NCI-H1417 (cell line): ENCODE measurements around the gene SORCS3.

ENCODE experiments used
- DNase-seq, 3 experiments: peaks; one replicate each; lab custom pipeline; 2025; lab: John Stamatoyannopoulos, UW

Gene SORCS3

DNA sequence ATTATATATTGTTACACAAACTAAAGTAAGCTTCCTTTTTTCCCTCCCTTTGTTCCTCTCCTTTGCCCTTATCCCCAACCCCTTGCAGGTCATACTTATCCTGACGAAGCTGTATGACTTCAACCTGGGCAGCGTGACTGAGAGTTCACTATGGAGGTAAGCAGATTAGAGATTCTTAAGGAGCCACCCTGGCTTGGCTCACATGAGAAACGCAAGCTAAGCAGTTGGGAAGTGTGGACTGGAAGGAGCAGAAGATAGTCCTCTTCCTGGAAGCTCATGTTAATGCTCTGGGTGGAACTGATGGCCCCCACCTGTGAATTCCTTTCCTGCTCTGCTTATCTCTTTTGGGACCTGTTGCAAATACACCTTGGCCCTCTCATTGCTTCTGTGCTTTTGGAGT is 201.6 kb downstream of the SORCS3 start:
- no peak for DNase-seq

DNA sequence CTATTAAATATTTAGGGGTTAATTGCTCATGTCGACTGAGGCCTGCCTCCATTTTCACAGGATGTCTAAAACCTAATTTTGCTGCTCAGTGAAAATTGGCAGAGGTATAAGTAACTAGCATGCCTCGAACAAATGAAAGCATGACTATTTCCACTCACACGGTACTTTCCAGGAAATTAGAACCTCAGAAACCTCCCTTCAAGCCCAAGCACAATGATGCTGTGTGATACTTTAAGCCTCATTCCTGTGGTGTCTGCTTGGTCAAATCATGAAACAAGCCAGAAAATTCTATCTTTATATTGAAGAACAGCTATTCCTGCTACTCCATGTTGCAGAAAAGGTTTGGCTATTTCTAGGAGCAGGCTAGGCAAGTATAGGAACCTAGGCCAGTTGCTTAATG is 203.0 kb downstream of the SORCS3 start:
- no peak for DNase-seq

DNA sequence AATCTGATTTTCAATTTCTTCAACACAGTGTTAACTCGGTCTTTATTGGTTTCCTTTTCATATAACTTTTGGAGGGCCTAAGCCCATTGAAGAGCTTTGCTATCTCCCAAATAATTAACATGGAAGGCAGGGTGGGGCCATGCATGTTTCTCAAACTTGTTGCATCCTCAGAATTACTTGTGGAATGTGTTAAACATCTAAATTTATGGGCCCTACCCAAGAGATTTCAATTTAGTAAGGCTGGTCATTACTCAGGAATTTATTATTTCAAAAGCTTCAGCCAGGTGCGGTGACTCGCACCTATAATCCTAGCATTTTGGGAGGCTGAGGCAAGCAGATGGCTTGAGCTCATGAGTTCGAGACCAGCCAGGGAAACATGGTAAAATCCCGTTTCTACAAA is 208.9 kb downstream of the SORCS3 start:
- DNase-seq: no peak

DNA sequence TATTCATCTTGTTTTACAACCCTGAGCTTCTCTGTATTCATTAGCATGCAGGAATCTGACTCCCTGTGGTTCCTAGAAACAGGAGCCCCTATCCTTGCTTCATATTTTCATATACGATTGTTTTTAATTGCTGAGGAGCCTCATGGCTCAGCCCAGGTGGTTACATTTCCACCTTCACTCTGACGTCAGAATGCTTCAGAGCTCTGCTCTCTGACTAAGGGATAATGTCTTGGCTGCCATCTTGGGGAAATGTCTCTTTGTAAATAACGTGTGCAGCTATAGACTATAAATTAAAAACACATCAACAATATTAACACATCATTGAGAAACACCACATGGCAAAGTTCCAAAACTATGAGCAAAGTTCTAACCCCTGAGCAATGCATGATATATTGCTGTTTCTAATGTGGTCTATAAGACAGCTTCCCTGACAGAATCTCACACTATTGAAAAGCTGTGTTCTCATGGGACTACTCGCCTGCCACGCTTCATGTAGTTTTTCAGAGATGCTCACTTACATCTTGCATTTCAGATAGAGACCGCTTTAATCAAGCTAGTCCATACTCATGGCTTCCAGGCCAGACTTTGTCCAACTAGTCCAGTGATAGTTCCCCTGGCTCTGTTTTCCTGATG is 227.0 kb downstream of the SORCS3 start:
- DNase-seq: peak in 2 of 3 experiments; percentile 0 to 64

DNA sequence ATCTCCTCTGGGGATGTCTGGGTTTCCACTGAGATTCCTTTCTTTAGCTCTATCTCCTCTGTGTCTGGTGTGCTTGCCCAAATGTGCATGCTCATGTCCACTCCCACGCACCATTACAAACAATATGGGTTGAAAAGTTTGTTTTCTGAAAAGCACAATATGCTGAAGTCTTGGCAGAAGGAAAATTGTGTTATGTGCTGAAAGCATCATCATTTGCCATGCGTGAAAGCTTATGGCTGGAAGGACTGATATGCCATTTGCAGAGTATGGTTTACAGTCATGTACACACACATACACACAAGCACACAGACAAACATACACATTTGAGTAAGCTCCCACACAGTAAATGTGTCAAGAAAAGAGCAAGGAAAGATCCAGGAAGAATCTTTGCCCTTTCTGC is 231.6 kb downstream of the SORCS3 start:
- DNase-seq: no peak

DNA sequence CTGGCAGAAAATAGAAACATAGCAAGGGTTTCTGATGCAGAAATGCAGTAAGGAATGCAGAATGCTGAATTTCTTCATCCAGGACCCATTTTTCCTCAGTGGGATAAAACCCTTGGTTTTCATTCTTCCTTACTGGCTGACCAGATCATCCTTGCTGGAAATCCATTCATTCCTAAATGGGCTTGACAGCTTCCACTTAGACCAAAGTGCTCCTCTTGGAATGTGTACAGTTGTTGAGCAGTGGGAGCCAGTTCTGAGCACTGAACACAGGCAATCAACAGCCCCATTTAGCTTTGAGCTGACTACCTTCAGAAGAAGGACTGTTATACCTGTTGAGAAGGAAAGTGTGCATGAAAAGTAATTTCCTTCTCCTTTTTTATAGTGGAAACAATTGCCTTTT is 232.1 kb downstream of the SORCS3 start:
- DNase-seq: no peak

DNA sequence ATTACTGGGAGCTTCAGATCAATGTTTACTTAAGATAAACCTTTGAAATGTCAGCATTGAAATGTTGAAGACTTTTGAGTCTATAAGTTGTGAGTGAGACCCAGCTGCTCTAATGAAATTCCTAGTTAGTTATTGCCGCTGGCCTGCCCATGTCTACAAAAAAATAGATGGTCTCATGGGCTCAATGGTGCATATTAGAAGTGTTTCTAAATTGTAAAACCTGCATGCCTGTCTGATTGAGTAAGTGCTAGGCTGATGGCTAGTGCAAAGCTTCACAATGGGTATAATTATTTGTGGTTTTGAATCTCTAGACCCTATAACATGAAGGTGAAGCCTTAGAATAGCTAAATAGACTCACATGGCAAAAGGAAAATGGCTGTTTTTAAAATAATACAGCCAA is 234.5 kb downstream of the SORCS3 start:
- DNase-seq: no peak

DNA sequence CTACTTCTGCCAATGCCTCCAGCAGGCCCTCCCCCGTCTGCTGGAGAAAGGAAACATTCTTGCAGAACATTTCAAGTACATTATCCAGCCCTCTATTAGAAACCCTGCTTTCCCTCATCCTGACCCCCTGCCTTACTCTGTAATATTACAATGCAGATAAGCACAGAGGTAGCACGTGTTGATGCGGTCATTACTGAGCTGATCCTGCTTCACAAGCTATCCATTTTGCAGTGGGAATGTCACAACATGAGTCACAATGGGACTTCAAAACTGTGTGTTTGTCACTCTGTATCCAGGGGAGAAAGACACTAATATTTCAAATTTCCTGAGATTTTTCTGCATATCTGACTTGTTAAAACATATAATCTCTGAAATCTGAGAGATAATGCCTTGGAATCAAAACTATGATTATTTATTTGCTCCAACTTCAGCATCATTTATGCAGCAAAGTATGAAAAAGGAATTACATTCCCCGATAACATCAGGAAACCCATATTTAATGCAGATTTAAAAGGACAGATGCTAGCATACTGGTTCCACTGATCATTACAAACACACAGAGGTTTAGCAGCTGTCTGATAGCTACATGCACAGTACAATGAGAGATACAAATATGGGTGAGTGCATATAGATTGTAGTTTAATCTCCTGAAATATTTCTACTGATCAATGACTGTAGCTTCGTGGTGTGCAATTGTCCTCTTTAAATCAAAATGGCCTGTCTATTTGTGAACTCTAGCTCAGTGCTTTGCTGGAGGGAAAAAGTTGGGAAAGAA is 239.7 kb downstream of the SORCS3 start:
- no peak for DNase-seq

DNA sequence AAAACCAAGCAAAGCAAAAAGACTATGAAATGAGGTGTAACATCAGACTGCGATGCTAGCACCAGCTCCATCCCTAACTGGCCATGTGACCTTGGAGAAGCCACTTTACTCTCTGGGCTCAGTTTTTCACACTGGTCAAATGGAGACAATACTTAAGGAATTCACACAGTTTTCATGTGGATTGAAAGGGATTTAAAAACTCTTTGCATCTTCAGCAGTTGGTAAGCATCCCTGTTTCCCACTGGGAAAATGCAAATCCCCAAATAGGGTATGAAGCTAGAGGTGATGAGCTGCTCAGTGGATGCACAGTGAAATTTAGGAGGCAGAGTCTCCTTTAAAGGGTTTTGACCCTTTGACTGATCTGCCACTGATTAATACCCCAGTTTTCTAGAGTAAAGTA is 240.7 kb downstream of the SORCS3 start:
- DNase-seq: no peak

DNA sequence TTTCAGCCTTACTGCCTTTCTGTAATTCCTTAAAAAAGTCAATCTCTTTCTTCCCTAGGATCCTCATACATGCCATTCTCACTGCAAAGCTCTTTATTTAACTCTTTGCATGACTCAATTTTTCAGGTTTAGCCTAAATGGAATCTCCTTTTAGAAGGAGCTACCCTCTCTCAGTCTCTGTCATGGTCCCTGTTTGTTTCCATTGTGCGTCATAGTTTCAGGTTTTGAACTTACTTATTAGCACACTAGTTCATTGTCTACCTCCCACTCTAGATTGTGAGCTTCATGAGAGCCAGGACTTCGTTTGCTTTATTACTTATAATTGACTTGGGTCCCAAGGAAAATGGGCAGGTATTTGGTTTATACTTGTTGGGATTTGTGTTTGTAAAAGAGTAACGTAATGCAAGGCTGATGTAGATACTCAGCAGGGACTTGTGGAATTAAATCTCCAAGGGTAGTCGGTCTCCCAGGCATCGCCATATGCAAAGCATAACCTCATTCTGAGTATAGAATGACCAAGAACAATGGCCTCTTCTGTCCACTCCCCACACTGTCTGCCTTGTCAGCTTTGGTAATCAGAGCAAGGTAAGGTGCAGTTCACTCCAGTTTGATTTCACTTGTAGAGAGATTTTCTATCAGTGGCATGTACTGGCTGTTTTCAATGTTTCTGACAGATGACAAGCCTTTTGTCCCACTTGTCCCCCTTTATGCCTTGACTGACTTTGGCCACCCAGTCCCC is 252.0 kb downstream of the SORCS3 start:
- no peak for DNase-seq

DNA sequence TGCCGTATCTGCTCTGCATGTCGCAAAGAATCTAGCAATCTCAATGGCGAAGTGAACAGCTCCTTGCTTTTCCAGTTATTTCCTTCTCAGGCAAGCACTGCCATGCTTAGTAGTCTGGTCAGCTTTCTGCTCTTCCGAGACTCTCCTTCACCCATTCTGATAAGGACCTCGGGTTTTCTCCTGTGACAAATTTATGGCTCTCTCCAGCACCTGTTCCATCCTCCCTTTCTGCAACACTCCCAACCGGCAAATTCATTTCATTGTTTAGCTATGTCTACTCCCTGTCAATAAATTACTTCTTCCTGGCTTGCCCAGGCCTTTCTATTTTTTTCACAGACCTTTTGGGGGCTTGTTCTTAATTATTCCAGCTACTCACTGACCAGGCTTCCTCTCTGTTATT is 252.6 kb downstream of the SORCS3 start:
- no peak for DNase-seq

DNA sequence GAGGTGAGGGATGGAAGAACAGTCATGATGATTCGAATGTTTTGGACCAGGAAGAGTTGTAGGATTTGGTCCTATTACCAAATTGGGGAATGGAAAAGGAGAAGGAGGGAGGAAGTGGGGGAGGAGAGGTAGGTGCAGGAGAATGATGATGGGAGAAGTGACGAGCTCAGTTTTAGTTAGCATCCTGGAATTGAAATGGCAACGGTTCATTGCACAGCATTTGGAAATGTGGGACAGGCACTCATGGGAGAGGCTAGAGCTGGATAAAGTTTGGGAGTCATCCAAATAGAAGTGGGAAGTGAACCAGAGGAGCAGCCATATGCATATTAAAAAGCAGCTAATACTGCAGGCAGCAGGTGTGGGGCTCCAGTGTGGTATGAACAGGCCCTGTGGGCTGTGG is 253.6 kb downstream of the SORCS3 start:
- DNase-seq: no peak

DNA sequence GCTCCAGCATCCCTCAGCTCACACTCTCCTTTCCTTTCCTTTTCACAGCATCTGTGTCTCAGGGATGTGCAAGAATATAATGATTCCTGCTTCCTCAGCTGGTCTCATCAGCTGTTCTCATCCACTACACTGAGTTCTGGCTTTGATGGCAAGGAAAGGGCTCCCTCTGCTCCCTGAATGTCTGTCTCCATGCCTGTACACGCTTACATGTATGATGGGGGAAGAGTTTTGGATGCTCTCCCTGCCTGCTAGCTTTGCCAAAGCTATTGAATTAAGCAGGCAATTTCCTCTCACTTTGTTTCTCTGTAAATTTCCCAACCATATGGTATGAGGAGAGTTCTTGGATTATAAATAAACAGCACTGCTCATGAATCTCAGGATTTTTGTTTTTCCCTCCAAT is 254.5 kb downstream of the SORCS3 start:
- no peak for DNase-seq

DNA sequence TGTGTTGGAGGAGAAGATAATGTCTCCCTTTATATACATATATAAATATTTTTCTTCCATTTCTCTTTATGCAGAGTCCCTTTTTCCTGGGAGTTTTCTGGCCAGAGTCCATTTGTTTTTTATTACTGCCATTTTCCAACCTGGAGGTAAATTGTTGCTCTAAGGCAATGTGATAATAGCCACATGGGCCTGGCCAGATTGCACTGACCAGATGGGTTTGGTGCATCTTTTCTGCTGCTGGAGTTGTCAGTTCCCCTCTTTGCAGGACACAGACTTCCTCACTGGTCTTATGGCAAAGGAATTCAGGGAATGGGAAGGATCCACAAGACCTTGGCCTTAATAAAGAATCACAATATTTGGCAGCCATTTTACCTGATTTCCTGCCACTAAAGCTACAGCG is 254.9 kb downstream of the SORCS3 start:
- no peak for DNase-seq

DNA sequence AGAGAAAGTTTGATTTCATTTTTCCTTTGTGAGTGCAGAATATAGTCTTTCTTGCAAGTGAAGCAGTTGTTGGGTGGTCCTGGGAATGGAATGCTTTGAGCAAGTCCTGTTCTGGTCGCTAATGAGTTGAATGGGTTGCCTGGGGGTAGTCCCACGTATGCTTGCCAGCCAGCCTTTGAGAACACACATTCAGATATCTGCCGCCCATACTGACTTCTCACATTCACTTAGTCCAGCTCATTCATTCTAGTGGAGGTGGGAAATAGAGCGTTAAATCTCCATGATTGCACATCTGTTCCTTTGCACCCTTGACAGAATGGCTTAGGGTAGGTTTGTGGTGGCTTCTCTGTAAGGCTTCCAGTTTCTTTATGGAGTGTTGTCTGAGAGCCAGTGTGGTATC is 256.6 kb downstream of the SORCS3 start:
- no peak for DNase-seq

DNA sequence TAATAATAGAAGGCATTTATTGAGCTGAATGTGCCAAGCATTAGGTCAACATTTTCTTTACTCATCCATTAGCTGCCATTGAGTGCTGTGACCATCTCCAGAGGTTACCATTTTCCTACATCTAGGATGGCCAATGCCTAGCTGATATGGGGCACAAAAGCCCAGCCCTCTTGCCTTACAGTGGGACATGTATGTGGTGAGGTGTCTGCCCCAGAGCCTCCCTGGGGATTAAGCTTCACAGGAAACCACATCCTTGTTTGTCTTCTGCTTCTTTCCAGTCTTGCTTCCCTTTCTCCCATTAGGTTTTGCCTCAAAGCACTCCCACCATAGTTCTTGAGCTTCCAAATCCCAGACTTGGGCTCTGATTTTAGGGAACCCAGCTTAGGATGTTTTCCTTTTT is 258.7 kb downstream of the SORCS3 start:
- DNase-seq: no peak

DNA sequence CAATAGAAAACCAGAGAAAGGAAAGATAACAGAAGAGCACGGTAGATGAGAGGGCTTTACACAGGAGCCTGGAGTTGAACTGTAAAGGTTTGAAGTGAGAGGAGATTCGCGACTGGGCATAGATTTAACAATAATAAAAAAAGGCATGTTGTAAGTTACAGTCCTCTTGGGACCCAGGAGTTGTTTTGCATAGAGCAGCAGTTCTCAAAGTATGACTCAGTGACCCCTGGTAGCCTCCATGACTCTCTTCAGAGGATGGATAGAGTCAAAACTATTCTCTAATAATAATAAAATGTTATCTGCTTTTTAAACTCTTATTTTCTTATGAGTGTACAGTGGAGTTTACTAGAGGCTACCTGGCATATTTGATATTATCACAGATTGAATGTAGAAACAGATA is 262.3 kb downstream of the SORCS3 start:
- no peak for DNase-seq

DNA sequence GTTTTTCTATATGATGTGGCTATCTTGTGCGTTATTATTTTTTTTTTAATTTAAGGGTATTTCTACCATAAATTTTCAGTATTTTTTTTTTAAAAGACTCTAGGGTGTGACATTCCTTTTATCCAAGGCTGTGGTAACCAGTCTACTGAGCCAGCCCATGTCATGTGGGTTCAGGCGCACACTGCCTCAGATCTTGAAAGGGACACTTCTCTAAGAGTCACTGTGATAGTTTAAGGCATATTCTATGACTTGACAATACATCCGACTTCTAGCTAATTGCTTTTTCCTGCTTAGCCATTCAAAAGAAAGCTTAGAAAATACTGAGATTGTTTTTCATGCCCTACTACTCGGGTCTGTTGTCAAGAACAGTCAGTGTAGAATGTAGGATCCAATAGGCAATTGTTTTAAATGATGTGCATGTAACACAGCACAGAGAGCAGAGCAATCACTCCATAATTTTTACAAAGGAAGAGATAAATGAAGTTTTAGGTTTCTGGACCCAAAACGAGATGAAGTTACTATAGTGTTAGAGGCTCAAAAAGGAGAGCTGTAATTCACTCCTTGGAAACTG is 263.7 kb downstream of the SORCS3 start:
- DNase-seq: no peak

DNA sequence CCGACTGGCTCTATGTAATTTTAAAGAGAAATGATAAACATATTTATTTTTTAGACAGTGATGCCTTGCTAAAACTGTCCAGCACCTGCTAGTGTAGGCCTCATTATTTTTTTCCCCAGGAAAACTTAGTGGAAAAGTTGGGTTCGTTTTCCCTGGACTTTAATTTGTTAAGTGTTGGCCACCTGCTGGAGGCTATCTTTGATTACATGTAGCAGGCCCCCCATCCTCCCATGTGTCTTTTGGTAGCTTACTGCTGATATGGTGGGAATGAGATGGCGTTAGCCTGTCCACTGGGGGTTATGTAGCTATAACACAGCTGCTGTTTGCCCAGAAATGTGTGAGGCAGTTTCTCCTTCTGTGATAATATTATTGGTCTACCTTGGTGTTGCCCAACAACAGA is 265.0 kb downstream of the SORCS3 start:
- no peak for DNase-seq

DNA sequence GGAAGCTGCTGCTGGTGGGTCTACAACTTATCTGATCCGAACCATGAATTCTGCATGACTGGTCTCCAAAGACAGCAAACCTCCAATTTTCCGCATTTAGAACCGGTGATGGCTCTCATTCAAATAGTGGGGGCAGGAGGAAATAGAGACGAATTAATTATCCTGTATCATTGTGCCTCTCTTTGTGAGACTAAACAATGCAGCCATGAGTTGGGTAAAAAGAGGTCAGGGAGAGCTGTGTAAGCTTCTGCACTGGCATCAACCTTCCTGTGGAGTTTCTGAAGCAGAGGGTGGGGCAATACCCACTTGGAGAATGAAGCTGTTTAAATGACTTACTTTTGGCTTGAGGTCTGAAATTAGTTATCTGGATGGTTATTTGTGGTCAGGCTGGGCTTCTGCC is 266.4 kb downstream of the SORCS3 start:
- DNase-seq: no peak

DNA sequence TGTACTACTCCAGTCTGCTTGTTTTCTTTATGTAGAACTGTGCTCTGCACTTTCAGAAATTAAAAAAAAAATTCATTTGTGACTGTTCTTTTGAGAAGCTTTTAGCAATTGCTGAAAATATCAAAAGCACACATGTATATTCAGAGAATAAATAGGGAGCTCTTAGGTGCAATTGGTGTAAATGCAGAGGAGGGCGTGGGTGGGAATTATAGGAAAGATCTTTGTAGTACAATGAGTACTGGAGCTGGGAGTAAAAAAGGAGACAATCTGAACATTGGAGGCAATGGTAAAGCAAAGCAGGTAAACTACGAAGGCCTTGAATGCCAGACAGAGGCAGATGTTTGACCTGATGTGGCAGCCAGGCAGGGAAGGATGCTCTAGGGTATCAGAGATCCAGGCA is 267.5 kb downstream of the SORCS3 start:
- DNase-seq: no peak

DNA sequence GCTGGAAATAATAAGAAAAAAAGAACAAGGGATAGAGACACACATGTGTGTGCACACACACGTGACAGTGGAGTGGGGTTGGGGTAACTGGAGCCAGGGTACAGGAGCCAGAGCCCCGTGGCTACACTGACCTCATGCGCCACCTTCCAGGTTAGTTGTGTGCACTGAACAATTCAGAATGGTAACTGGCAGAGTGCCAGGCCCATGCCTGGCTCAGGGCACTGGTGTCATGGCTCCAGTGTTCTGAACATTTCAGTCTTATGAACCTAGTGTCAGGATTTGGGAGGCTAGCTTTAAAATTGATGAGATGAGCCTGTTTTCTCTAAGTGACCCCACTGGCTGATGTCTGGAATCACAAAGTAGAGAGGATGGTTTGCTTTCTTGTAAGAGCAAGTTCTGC is 269.6 kb downstream of the SORCS3 start:
- DNase-seq: peak in 2 of 3 experiments; percentile 0 to 2

DNA sequence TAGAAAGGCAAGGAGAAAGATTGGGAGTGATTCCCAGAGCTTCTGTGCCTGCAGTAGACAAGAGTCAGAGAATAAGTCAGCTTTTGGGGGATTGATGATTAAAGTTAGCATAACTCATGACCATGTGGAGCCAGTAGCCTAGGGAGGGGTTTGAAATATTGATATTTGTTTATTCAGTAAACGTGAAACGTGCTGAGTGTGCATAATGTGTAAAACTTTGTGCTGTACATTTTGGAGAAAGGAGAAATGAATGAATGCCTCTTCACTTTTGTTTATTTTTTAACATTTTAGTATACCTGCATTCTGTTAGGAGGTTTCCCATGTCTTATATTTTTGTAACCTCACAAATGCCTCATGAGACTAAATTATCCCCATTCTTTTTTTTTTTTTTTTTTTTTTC is 272.3 kb downstream of the SORCS3 start:
- DNase-seq: no peak
